A549 (cell line): ENCODE measurements around the gene SPINK2. TPM values are rescaled to one million over a fixed set of nuclear protein-coding genes. Genes with fewer than 3 reads are reported as not detected.

ENCODE experiments used
- ATAC-seq, 2 experiments: fragments of 200-7000 bp in 1 of 2; fragments of >200 bp in 1 of 2; cut with Nextera tagmentation in 1 of 2; cut with Tn5 transposase in 1 of 2; 3 replicates each; pipeline versions ENCODE4 v1.8.0 to v1.9.1; 2018 to 2020; ENCODE audit warnings: mild to moderate bottlenecking in 1 of 2, moderate library complexity in 1 of 2
- CTCF ChIA-PET: fragments of 300-600 bp; sonication (Branson Sonifier 250); formaldehyde crosslinking; extraction: SDS; loops from one replicate; lab custom pipeline; 2021; ENCODE audit warnings: antibody characterized with exemption, inconsistent platforms; lab: Yijun Ruan, JAX
- POLR2A ChIA-PET: fragments of 350-600 bp; formaldehyde crosslinking; extraction: SDS; loops from one replicate; lab custom pipeline; 2021; ENCODE audit warnings: antibody characterized with exemption, inconsistent platforms; lab: Yijun Ruan, JAX
- DNase-seq, 2 experiments: peaks; one replicate each; pipeline versions ENCODE4 v3.0.0 to v3.0.0-alpha.2; 2011 to 2016; ENCODE audit warnings: low read depth in 1 of 2, low spot score in 1 of 2
- FAIRE-seq: peaks from 2 replicates; lab custom pipeline; 2011; peaks lifted over from hg19 to GRCh38; lab: Jason Lieb, UNC
- H3K27ac ChIP-seq, 2 experiments: fragments of >200 bp; sonication (Bioruptor Twin); formaldehyde crosslinking; 3 replicates each; pipeline ENCODE4 v1.5.1; 2016 to 2017
- H3K4me1 ChIP-seq: fragments of >200 bp; sonication (Bioruptor Twin); formaldehyde crosslinking; 3 replicates; pipeline ENCODE4 v1.6.1; 2016
- H3K4me2 ChIP-seq: fragments of >200 bp; sonication (Bioruptor Twin); formaldehyde crosslinking; 3 replicates; pipeline ENCODE4 v1.6.1; 2016
- H3K4me3 ChIP-seq: fragments of >200 bp; sonication (Bioruptor Twin); formaldehyde crosslinking; 3 replicates; pipeline ENCODE4 v1.5.1; 2016
- H3K9me3 ChIP-seq: fragments of >200 bp; sonication (Bioruptor Twin); formaldehyde crosslinking; 3 replicates; pipeline ENCODE4 v1.6.1; 2016
- CHD2 ChIP-seq: fragments of 150-350 bp; IDR thresholded peaks from 2 replicates; pipeline ENCODE4 v1.6.1; 2014; ENCODE audit warnings: low read length; ENCODE audit not compliant: partially characterized antibody
- CHD4 ChIP-seq: fragments of 200-600 bp; sonication (generic); IDR thresholded peaks from 2 replicates; pipeline ENCODE4 v1.6.1; 2016; ENCODE audit warnings: antibody characterized with exemption, mild to moderate bottlenecking, borderline replicate concordance
- EHF ChIP-seq: fragments of 250-450 bp; sonication (Bioruptor Pico); IDR thresholded peaks from 2 replicates; pipeline ENCODE4 v1.5.0; 2020; ENCODE audit warnings: mild to moderate bottlenecking
- EP300 ChIP-seq, 2 experiments: fragments of >200 bp; sonication (Bioruptor Twin); formaldehyde crosslinking; IDR thresholded peaks; 2 replicates in 1 of 2; 3 replicates in 1 of 2; pipeline ENCODE4 v1.6.1; 2016 to 2017
- ESRRA ChIP-seq: fragments of 150-350 bp; IDR thresholded peaks from 2 replicates; pipeline ENCODE4 v1.6.1; 2014; ENCODE audit warnings: mild to moderate bottlenecking, low read length, borderline replicate concordance
- FOXS1 ChIP-seq: fragments of 250-450 bp; sonication (Bioruptor Pico); IDR thresholded peaks from 2 replicates; pipeline ENCODE4 v1.5.0; 2020; ENCODE audit warnings: mild to moderate bottlenecking, moderate library complexity
- GATA3 ChIP-seq: IDR thresholded peaks from 2 replicates; pipeline ENCODE4 v1.6.1; 2012; ENCODE audit warnings: borderline replicate concordance
- HDAC2 ChIP-seq: fragments of 200-600 bp; sonication (generic); IDR thresholded peaks from 2 replicates; pipeline ENCODE4 v1.6.1; 2016
- HEYL ChIP-seq: fragments of 250-450 bp; sonication (Bioruptor Pico); IDR thresholded peaks from 2 replicates; pipeline ENCODE4 v1.8.0; 2021; ENCODE audit warnings: mild to moderate bottlenecking, moderate library complexity
- HOXB13 ChIP-seq: fragments of 250-450 bp; sonication (Bioruptor Pico); IDR thresholded peaks from 2 replicates; pipeline ENCODE4 v1.5.0; 2020; ENCODE audit warnings: low read depth, mild to moderate bottlenecking, moderate library complexity
- JUN ChIP-seq, 2 experiments: fragments of >200 bp; sonication (Bioruptor Twin); formaldehyde crosslinking; IDR thresholded peaks; 2 replicates in 1 of 2; 3 replicates in 1 of 2; pipeline ENCODE4 v1.6.1; 2016 to 2017
- MAZ ChIP-seq: fragments of 150-350 bp; IDR thresholded peaks from 2 replicates; pipeline ENCODE4 v1.6.1; 2014; ENCODE audit warnings: antibody characterized with exemption, low read depth, low read length, borderline replicate concordance
- MYC ChIP-seq: IDR thresholded peaks from 2 replicates; pipeline ENCODE4 v1.6.1; 2012; ENCODE audit warnings: mild to moderate bottlenecking, inconsistent platforms, low read length, improper control_type of control experiment, borderline replicate concordance
- NR3C1 ChIP-seq: fragments of >200 bp; sonication (Bioruptor Twin); formaldehyde crosslinking; IDR thresholded peaks from 3 replicates; pipeline ENCODE4 v1.6.1; 2017
- PHF8 ChIP-seq: fragments of 200-600 bp; sonication (generic); IDR thresholded peaks from 2 replicates; pipeline ENCODE4 v1.6.1; 2016; ENCODE audit warnings: low read depth, mild to moderate bottlenecking, antibody characterized with exemption, moderate library complexity, borderline replicate concordance
- POLR2A ChIP-seq: IDR thresholded peaks from 2 replicates; pipeline ENCODE4 v1.6.1; 2012; ENCODE audit warnings: mild to moderate bottlenecking, low read length
- RAD21 ChIP-seq, 2 experiments: fragments of >200 bp in 1 of 2; sonication (Bioruptor Twin) in 1 of 2; formaldehyde crosslinking in 1 of 2; IDR thresholded peaks in 1 of 2; conservative IDR thresholded peaks in 1 of 2; 2 replicates in 1 of 2; 3 replicates in 1 of 2; pipeline ENCODE4 v1.6.1; 2012 to 2018; ENCODE audit warnings: inconsistent platforms in 1 of 2
- RARB ChIP-seq: fragments of 250-450 bp; sonication (Bioruptor Pico); IDR thresholded peaks from 2 replicates; pipeline ENCODE4 v1.8.0; 2021; ENCODE audit warnings: mild to moderate bottlenecking, moderate library complexity
- RCOR1 ChIP-seq: fragments of 150-350 bp; IDR thresholded peaks from 2 replicates; pipeline ENCODE4 v1.6.1; 2014; ENCODE audit warnings: antibody characterized with exemption, low read length, low read depth
- RNF2 ChIP-seq: fragments of 200-600 bp; sonication (generic); IDR thresholded peaks from 2 replicates; pipeline ENCODE4 v1.6.1; 2016; ENCODE audit warnings: low read depth, mild to moderate bottlenecking, antibody characterized with exemption, moderate library complexity, borderline replicate concordance
- ZNF302 ChIP-seq: fragments of 250-450 bp; sonication (Bioruptor Pico); IDR thresholded peaks from 2 replicates; pipeline ENCODE4 v1.9.0; 2021; ENCODE audit warnings: inconsistent platforms, mild to moderate bottlenecking, moderate library complexity
- ZSCAN20 ChIP-seq: fragments of 250-450 bp; sonication (Bioruptor Pico); IDR thresholded peaks from 2 replicates; pipeline ENCODE4 v1.8.0; 2022; ENCODE audit warnings: mild to moderate bottlenecking, moderate library complexity
- WGBS: methylation state at CpG from one replicate; pipeline ENCODE4 v1.1.6; 2017; ENCODE audit errors: missing lambda C conversion rate; 5-methylcytosine and 5-hydroxymethylcytosine counted together
- polyA plus RNA-seq, 4 experiments: library from polyadenylated mRNA; depleted of rRNA in 3 of 4; stranded (reverse); fragments of >200 nt; fragmentation: RNase III in 1 of 4; extraction: RNeasy Plus Mini Kit Qiagen cat#74134 plus additional on column Dnase treatment in 1 of 4; gene quantifications; 2 replicates in 3 of 4; 3 replicates in 1 of 4; pipeline ENCODE4 v1.2.3, GENCODE V29; 2011 to 2017
- TF ChIP-seq, protein P1 (sequence below): fragments of >200 bp; sonication (Bioruptor Twin); formaldehyde crosslinking; IDR thresholded peaks from 2 replicates; pipeline ENCODE4 v1.6.1; 2016
- TF ChIP-seq, protein P2 (sequence below): fragments of 250-450 bp; sonication (Bioruptor Pico); IDR thresholded peaks from 2 replicates; pipeline ENCODE4 v1.5.0; 2020; ENCODE audit warnings: low read depth, mild to moderate bottlenecking, moderate library complexity
- TF ChIP-seq, protein P3 (sequence below): fragments of 150-350 bp; IDR thresholded peaks from 2 replicates; pipeline ENCODE4 v1.6.1; 2014; ENCODE audit warnings: low read depth, mild to moderate bottlenecking, low read length
- TF ChIP-seq, protein P4 (sequence below): IDR thresholded peaks from 2 replicates; pipeline ENCODE4 v1.6.1; 2012
- TF ChIP-seq, protein P5 (sequence below): fragments of >200 bp; sonication (Bioruptor Twin); formaldehyde crosslinking; IDR thresholded peaks from 3 replicates; pipeline ENCODE4 v1.6.1; 2016
- TF ChIP-seq, protein P6 (sequence below): fragments of 250-450 bp; sonication (Bioruptor Pico); IDR thresholded peaks from 2 replicates; pipeline ENCODE4 v1.5.0; 2021; ENCODE audit warnings: mild to moderate bottlenecking, moderate library complexity, borderline replicate concordance
- TF ChIP-seq, protein P7 (sequence below): IDR thresholded peaks from 2 replicates; pipeline ENCODE4 v1.6.1; 2012; ENCODE audit warnings: low read depth, borderline replicate concordance

Gene SPINK2
- polyA plus RNA-seq, 2 of the 4 experiments (the other 2 are of a cell fraction): not detected

DNA sequence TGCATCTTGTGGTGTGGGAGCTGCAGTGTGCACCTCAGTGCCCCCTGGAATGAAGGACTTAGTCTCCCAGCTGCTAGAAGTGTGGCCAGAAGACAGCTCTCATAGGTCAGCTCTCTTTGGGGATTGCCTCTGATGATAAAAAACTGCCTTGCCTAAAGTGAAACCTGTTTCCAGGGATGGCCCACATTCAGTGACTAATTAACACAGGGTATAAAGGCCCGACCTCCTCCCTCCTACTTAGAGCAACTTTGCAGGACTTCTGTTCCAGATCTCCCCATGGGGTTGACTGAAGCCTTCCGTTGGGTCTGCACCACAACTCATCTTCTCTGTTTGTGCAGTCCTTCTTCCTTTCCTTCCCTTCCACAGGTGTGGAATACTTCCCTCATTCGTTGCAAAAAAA, 53.2 kb downstream of the SPINK2 start:
- H3K4me1 ChIP-seq: no peaks in the 10 kb centered on the region
- no peak for TF ChIP-seq MAZ
- TF ChIP-seq HOXB13 (CRISPR knock-in tag): no peak
- TF ChIP-seq RNF2: no peak
- no peak for TF ChIP-seq JUN (IDR thresholded peaks at IDR 0.05)
- TF ChIP-seq HEYL (CRISPR knock-in tag): no peak
- TF ChIP-seq RAD21 (conservative IDR thresholded peaks at IDR 0.05 in 1 of 2, IDR thresholded peaks at IDR 0.05 in 1 of 2): no peak
- no peak for TF ChIP-seq ZNF302 (CRISPR knock-in tag)
- no peak for TF ChIP-seq RARB
- H3K27ac ChIP-seq: no peak overlapping the region
- ChIA-PET CTCF (no interaction called here), POLR2A (no interaction called here)
- no peak overlapping the region for H3K4me3 ChIP-seq
- 21% methylated on average over 3 of the region's 3 CpGs for WGBS
- H3K9me3 ChIP-seq: no peaks in the 10 kb centered on the region
- FAIRE-seq (no peak), ATAC-seq (no peak), DNase-seq (no peak)
- H3K4me2 ChIP-seq: no peak overlapping the region

DNA sequence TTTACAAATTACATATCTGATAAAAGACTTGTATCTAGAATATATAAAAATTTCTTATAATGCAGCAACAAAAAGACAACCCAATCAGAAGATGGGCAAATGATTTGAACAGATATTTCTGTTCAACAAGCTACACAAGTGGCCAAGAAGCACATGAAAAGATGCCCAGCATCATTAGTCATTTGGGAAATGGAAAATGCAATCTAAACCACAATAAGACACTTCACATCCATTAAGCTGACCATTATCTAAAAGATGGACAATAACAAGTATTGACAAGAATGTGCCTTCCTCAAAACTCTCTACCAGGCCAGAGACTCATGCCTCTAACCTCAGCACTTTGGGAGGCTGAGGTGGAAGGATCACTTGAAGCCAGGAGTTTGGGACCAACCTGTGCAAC, 53.9 kb downstream of the SPINK2 start:
- no peaks in the 10 kb centered on the region for H3K4me1 ChIP-seq
- DNase-seq (no peak), ATAC-seq (no peak), FAIRE-seq (no peak)
- TF ChIP-seq EHF (CRISPR knock-in tag) (no peak), HDAC2 (no peak), GATA3 (no peak), NR3C1 (no peak), CHD2 (no peak), EP300 (IDR thresholded peaks at IDR 0.05) (no peak), ZSCAN20 (CRISPR knock-in tag) (no peak), PHF8 (no peak)
- TF ChIP-seq, protein P1, sequence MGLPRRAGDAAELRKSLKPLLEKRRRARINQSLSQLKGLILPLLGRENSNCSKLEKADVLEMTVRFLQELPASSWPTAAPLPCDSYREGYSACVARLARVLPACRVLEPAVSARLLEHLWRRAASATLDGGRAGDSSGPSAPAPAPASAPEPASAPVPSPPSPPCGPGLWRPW: no peak
- TF ChIP-seq, protein P2, sequence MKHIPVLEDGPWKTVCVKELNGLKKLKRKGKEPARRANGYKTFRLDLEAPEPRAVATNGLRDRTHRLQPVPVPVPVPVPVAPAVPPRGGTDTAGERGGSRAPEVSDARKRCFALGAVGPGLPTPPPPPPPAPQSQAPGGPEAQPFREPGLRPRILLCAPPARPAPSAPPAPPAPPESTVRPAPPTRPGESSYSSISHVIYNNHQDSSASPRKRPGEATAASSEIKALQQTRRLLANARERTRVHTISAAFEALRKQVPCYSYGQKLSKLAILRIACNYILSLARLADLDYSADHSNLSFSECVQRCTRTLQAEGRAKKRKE (CRISPR knock-in tag): no peak
- TF ChIP-seq, protein P3, sequence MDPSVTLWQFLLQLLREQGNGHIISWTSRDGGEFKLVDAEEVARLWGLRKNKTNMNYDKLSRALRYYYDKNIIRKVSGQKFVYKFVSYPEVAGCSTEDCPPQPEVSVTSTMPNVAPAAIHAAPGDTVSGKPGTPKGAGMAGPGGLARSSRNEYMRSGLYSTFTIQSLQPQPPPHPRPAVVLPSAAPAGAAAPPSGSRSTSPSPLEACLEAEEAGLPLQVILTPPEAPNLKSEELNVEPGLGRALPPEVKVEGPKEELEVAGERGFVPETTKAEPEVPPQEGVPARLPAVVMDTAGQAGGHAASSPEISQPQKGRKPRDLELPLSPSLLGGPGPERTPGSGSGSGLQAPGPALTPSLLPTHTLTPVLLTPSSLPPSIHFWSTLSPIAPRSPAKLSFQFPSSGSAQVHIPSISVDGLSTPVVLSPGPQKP: no peak
- H3K9me3 ChIP-seq: no peaks in the 10 kb centered on the region
- ChIA-PET POLR2A (no interaction called here), CTCF (no interaction called here)
- H3K4me2 ChIP-seq: no peak overlapping the region
- H3K4me3 ChIP-seq: no peak overlapping the region
- H3K27ac ChIP-seq: no peak overlapping the region

DNA sequence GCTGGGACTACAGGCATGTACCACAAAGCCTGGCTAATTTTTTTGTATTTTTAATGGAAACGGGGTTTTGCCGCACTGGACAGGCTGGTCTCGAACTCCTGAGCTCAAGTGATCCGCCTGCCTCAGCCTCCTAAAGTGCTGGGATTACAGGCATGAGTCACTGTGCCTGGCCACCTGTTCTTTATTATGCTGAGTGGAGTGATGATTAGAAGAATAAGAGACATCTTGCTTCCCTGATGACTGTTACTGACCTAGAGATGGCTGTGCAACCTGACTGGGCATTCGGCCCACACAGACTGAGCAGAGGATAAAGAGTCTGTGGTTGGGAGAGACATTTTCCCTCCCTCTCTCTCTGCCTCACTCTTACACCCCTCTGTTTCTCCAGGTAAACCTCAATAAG, 56.7 kb downstream of the SPINK2 start:
- H3K27ac ChIP-seq: no peak overlapping the region
- no peak for ATAC-seq
- POLR2A ChIA-PET: no interaction called here

More for the DNA sequence above, 56.7 kb downstream of the SPINK2 start:
- H3K4me1 ChIP-seq: no peaks in the 10 kb centered on the region
- TF ChIP-seq FOXS1 (CRISPR knock-in tag) (no peak), CHD4 (no peak), NR3C1 (no peak), MYC (no peak), POLR2A (no peak), RCOR1 (no peak), ESRRA (no peak), HOXB13 (CRISPR knock-in tag) (no peak), RAD21 (conservative IDR thresholded peaks at IDR 0.05 in 1 of 2, IDR thresholded peaks at IDR 0.05 in 1 of 2) (no peak)
- TF ChIP-seq, protein P4, sequence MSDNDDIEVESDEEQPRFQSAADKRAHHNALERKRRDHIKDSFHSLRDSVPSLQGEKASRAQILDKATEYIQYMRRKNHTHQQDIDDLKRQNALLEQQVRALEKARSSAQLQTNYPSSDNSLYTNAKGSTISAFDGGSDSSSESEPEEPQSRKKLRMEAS: no peak
- TF ChIP-seq, protein P5, sequence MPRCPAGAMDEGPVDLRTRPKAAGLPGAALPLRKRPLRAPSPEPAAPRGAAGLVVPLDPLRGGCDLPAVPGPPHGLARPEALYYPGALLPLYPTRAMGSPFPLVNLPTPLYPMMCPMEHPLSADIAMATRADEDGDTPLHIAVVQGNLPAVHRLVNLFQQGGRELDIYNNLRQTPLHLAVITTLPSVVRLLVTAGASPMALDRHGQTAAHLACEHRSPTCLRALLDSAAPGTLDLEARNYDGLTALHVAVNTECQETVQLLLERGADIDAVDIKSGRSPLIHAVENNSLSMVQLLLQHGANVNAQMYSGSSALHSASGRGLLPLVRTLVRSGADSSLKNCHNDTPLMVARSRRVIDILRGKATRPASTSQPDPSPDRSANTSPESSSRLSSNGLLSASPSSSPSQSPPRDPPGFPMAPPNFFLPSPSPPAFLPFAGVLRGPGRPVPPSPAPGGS: no peak
- TF ChIP-seq, protein P6, sequence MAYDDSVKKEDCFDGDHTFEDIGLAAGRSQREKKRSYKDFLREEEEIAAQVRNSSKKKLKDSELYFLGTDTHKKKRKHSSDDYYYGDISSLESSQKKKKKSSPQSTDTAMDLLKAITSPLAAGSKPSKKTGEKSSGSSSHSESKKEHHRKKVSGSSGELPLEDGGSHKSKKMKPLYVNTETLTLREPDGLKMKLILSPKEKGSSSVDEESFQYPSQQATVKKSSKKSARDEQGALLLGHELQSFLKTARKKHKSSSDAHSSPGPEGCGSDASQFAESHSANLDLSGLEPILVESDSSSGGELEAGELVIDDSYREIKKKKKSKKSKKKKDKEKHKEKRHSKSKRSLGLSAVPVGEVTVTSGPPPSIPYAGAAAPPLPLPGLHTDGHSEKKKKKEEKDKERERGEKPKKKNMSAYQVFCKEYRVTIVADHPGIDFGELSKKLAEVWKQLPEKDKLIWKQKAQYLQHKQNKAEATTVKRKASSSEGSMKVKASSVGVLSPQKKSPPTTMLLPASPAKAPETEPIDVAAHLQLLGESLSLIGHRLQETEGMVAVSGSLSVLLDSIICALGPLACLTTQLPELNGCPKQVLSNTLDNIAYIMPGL (CRISPR knock-in tag): no peak
- TF ChIP-seq, protein P7, sequence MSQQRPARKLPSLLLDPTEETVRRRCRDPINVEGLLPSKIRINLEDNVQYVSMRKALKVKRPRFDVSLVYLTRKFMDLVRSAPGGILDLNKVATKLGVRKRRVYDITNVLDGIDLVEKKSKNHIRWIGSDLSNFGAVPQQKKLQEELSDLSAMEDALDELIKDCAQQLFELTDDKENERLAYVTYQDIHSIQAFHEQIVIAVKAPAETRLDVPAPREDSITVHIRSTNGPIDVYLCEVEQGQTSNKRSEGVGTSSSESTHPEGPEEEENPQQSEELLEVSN: no peak
- TF ChIP-seq, all 56 proteins: peak for 0
- DNase-seq (no peak), FAIRE-seq (no peak)
- WGBS: 68% methylated on average over 5 of the region's 5 CpGs
- Histone ChIP-seq H3K4me2 (no peak overlapping the region), H3K9me3 (no peaks in the 10 kb centered on the region), H3K4me3 (no peak overlapping the region)
- CTCF ChIA-PET: no interaction called here
